Fibroblast of lung (primary cell): ENCODE measurements around the gene NKAIN2. TPM values are rescaled to one million over a fixed set of nuclear protein-coding genes. Genes with fewer than 3 reads are reported as not detected.

Experiments used
- DNase-seq, 2 donors: peaks; one replicate each; pipeline versions ENCODE4 v3.0.0 to v3.0.0-alpha.2; 2010; ENCODE audit warnings: low read depth in 2 of 2
- H2AFZ ChIP-seq: 2 replicates; pipeline ENCODE4 v1.5.1; 2012; ENCODE audit warnings: low read length, control low read depth, inconsistent platforms
- H3K27ac ChIP-seq: 2 replicates; pipeline ENCODE4 v1.5.1; 2011; ENCODE audit warnings: low read length, control low read depth; ENCODE audit not compliant: insufficient read depth
- H3K27me3 ChIP-seq: 2 replicates; pipeline ENCODE4 v1.5.1; 2011; ENCODE audit warnings: mild to moderate bottlenecking, low read length; ENCODE audit not compliant: control insufficient read depth, insufficient read depth
- H3K36me3 ChIP-seq: 2 replicates; pipeline ENCODE4 v1.5.1; 2011; ENCODE audit warnings: low read length; ENCODE audit not compliant: control insufficient read depth, insufficient read depth
- H3K4me1 ChIP-seq: 2 replicates; pipeline ENCODE4 v1.5.1; 2011; ENCODE audit warnings: low read length; ENCODE audit not compliant: control insufficient read depth, insufficient read depth; ENCODE audit errors: extremely low read depth
- H3K4me2 ChIP-seq: 2 replicates; pipeline ENCODE4 v1.5.1; 2011; ENCODE audit warnings: low read length, control low read depth; ENCODE audit not compliant: insufficient read depth; ENCODE audit errors: extremely low read depth
- H3K4me3 ChIP-seq, 4 experiments: fragments of 200-600 bp in 1 of 4; sonication (generic) in 1 of 4; replicated peaks in 1 of 4; 2 replicates each; pipeline ENCODE4 v1.5.1; 2011 to 2016; ENCODE audit warnings: low read length in 4 of 4, low read depth in 3 of 4, mild to moderate bottlenecking in 3 of 4, control low read depth in 2 of 4, inconsistent platforms in 1 of 4, mixed read lengths in 1 of 4; ENCODE audit not compliant: insufficient read depth in 1 of 4; ENCODE audit errors: control extremely low read depth in 1 of 4
- H3K79me2 ChIP-seq: 2 replicates; pipeline ENCODE4 v1.5.1; 2012; ENCODE audit warnings: mild to moderate bottlenecking, low read length, inconsistent platforms; ENCODE audit not compliant: control insufficient read depth, insufficient read depth
- H3K9ac ChIP-seq: 2 replicates; pipeline ENCODE4 v1.5.1; 2011; ENCODE audit warnings: mild to moderate bottlenecking, low read length, control low read depth; ENCODE audit not compliant: insufficient read depth
- H3K9me3 ChIP-seq: 2 replicates; pipeline ENCODE4 v1.5.1; 2012; ENCODE audit warnings: low read depth, low read length; ENCODE audit not compliant: control insufficient read depth, insufficient read depth
- H4K20me1 ChIP-seq: 2 replicates; pipeline ENCODE4 v1.5.1; 2011; ENCODE audit warnings: low read length; ENCODE audit not compliant: control insufficient read depth, insufficient read depth; ENCODE audit errors: extremely low read depth
- EZH2 ChIP-seq: IDR thresholded peaks from 2 replicates; pipeline ENCODE4 v1.5.1; 2012; ENCODE audit warnings: low read length, control low read depth, mild to moderate bottlenecking; ENCODE audit errors: missing control alignments
- polyA plus RNA-seq, 2 donors: library from polyadenylated mRNA; depleted of rRNA in 1 of 2; stranded (reverse) in 1 of 2; unstranded in 1 of 2; fragments of >200 nt; gene quantifications; 2 replicates each; pipeline ENCODE4 v1.2.1, GENCODE V29; 2011 to 2012; ENCODE audit warnings: missing spikeins in 1 of 2
- total RNA-seq: library from RNA; depleted of rRNA; stranded (reverse); fragments of >200 nt; gene quantifications from 2 replicates; pipeline ENCODE4 v1.2.1, GENCODE V29; 2014
- TF ChIP-seq, protein P1 (sequence below), 2 donors: IDR thresholded peaks in 1 of 2; conservative IDR thresholded peaks in 1 of 2; 1 replicate in 1 of 2; 2 replicates in 1 of 2; pipeline ENCODE4 v1.5.1; 2011 to 2012; ENCODE audit warnings: low read length in 2 of 2, control low read depth in 1 of 2, inconsistent platforms in 1 of 2, low read depth in 1 of 2, mild to moderate bottlenecking in 1 of 2

NKAIN2 gene
- total and polyA plus RNA-seq, 2 donors (not counting 1 experiment from before 2014, with no cell fraction given) = not detected

DNA sequence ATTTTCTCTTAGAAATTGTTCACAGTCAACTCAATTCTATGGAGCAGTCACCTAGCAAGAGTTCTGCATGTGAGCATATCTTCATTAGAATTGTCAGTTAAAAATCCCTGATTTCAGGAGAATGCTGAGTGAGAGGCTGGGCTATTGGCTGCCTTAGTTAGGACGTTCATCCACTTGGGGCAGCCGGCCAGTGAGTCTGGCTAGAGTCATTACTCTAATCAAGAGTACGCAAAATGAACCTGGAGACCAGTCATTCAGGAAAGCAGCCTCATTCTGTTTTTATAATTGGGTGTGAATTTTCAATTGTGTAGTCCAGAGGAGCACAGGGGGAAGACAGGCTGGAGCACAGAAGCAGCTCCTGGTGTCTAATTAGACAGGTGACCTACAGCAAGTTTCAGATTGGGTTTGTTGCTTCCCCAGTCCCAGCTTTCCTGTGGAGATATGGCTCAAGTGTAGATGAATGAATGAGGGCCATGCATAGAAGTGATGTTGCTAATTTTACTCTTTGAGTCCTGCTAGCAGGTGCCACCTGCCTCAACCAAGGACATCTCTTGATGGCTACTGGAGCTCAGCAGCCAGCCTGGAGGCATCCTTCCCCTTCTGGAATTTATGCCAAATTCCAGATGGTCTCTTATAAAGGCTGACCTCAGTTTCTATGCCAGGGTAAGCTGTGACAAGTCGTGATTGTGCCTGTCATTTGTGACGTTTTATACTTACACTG, 265.7 kb downstream of the NKAIN2 start:
- H3K4me1 ChIP-seq = no peaks in the 10 kb centered on the region
- no peaks in the 10 kb centered on the region for H3K9me3 ChIP-seq
- H3K4me3 ChIP-seq = no peak overlapping the region
- H3K27me3 ChIP-seq = no peaks in the 10 kb centered on the region
- no peaks in the 10 kb centered on the region for H4K20me1 ChIP-seq
- H3K79me2 ChIP-seq = no peaks in the 10 kb centered on the region
- no peak for DNase-seq
- H2AFZ ChIP-seq = no peak overlapping the region
- H3K9ac ChIP-seq = no peak overlapping the region
- TF ChIP-seq, protein P1, sequence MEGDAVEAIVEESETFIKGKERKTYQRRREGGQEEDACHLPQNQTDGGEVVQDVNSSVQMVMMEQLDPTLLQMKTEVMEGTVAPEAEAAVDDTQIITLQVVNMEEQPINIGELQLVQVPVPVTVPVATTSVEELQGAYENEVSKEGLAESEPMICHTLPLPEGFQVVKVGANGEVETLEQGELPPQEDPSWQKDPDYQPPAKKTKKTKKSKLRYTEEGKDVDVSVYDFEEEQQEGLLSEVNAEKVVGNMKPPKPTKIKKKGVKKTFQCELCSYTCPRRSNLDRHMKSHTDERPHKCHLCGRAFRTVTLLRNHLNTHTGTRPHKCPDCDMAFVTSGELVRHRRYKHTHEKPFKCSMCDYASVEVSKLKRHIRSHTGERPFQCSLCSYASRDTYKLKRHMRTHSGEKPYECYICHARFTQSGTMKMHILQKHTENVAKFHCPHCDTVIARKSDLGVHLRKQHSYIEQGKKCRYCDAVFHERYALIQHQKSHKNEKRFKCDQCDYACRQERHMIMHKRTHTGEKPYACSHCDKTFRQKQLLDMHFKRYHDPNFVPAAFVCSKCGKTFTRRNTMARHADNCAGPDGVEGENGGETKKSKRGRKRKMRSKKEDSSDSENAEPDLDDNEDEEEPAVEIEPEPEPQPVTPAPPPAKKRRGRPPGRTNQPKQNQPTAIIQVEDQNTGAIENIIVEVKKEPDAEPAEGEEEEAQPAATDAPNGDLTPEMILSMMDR (conservative IDR thresholded peaks at IDR 0.05 in 1 of 2, IDR thresholded peaks at IDR 0.05 in 1 of 2; ENCODE audit: low read depth in 1 of 2, low read length in 2 of 2) = no peak
- no peak for TF ChIP-seq EZH2
- no peaks in the 10 kb centered on the region for H3K36me3 ChIP-seq
- no peak overlapping the region for H3K27ac ChIP-seq
- H3K4me2 ChIP-seq = no peak overlapping the region

DNA sequence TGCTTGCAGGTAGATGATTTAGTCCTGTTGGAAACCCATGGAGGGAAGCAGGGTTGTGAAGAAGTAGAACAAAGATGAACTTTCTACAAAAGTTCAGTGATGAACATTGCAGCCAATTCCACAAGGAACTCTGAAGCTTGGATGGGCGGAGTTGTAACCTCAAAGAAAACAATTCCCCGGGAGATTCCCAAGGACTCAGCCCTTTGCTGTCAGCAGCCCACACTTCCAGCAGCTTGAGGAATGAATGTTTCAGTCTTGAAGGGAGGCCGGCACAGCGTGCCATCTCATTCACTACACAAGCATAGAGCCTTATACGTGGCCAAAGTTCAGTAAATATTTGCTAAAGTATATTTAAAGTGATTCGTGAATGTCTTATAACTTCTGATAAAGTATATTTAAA, 269.4 kb downstream of the NKAIN2 start:
- H3K4me1 ChIP-seq = no peaks in the 10 kb centered on the region
- H3K27ac ChIP-seq = no peak overlapping the region
- H3K9me3 ChIP-seq = no peaks in the 10 kb centered on the region
- H3K27me3 ChIP-seq = no peaks in the 10 kb centered on the region
- TF ChIP-seq, protein P1 (conservative IDR thresholded peaks at IDR 0.05 in 1 of 2, IDR thresholded peaks at IDR 0.05 in 1 of 2; ENCODE audit: low read depth in 1 of 2, low read length in 2 of 2) = no peak
- TF ChIP-seq EZH2 = no peak
- no peaks in the 10 kb centered on the region for H3K36me3 ChIP-seq
- H4K20me1 ChIP-seq = no peaks in the 10 kb centered on the region
- H3K4me2 ChIP-seq = no peak overlapping the region
- no peak overlapping the region for H3K9ac ChIP-seq
- no peak overlapping the region for H3K4me3 ChIP-seq
- peak; percentile 30 to 34 for DNase-seq
- H2AFZ ChIP-seq = no peak overlapping the region
- H3K79me2 ChIP-seq = no peaks in the 10 kb centered on the region

DNA sequence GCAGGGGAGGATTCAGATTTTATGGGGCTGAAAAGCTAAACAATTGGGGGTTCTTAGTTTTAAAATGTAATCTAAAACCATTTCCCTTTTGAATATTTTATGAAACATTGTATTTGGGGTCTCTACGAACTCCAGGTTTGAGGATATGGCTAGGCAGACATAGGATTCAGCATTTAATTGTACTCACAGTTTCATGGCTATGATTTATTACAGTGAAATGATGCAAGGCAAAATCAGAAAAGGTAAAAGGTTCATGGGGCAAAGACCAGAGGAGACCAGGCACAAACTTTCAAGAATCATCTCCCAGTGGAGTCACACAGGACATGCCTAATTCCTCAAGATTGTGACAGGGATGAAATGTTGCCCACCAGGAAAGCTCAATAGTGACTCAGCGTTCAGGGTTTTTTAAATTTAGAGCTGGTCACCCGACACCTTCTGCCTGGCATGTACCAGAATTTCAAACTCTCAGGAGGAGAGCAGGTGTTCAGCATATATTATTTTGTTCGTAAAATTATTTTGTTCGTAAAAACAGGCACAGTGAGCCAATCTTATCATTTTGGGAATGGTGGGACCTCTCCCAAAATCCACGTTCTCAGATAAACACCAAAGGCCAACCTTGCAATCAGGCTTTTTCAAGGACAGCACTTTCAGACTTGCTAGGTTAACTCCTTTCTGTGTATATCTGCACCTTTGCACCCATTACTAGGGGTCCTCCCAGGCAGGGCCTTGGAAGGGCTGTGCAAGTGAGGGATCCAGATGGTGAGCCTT, 270.3 kb downstream of the NKAIN2 start:
- Histone ChIP-seq H3K4me3 (no peak overlapping the region), H3K27ac (no peak overlapping the region), H4K20me1 (no peaks in the 10 kb centered on the region), H3K4me2 (no peak overlapping the region), H3K79me2 (no peaks in the 10 kb centered on the region), H2AFZ (no peak overlapping the region), H3K36me3 (no peaks in the 10 kb centered on the region), H3K9me3 (no peaks in the 10 kb centered on the region), H3K4me1 (no peaks in the 10 kb centered on the region), H3K9ac (no peak overlapping the region), H3K27me3 (no peaks in the 10 kb centered on the region)
- DNase-seq = no peak
- TF ChIP-seq, protein P1 (conservative IDR thresholded peaks at IDR 0.05 in 1 of 2, IDR thresholded peaks at IDR 0.05 in 1 of 2; ENCODE audit: low read depth in 1 of 2, low read length in 2 of 2) = no peak
- no peak for TF ChIP-seq EZH2
